Sigmoid colon (tissue), 4 donors: ENCODE measurements around the gene FAM110D.

ENCODE experiments used
- CTCF ChIP-seq, 4 experiments: fragments of 450-650 bp in 3 of 4; fragments of 200-600 bp in 1 of 4; IDR thresholded peaks; one replicate each; pipeline ENCODE4 v1.5.1; 2016 to 2019; ENCODE audit warnings: antibody characterized with exemption in 4 of 4, mild to moderate bottlenecking in 3 of 4, moderate library complexity in 2 of 4
- EP300 ChIP-seq, 4 donors: sonication (generic); formaldehyde crosslinking; IDR thresholded peaks; one replicate each; pipeline ENCODE4 v1.6.1; 2017; ENCODE audit warnings: antibody characterized with exemption in 4 of 4
- POLR2A ChIP-seq, 2 donors: fragments of 450-650 bp; IDR thresholded peaks; one replicate each; pipeline ENCODE4 v1.6.1; 2016; ENCODE audit warnings: antibody characterized with exemption in 2 of 2, mild to moderate bottlenecking in 2 of 2, moderate library complexity in 2 of 2
- POLR2AphosphoS5 ChIP-seq, 4 donors: sonication (generic); formaldehyde crosslinking; IDR thresholded peaks; one replicate each; pipeline ENCODE4 v1.6.1; 2017; ENCODE audit warnings: antibody characterized with exemption in 4 of 4

GRCh38 chr1:26130695-26131094 lies 28.2 kb upstream of the FAM110D start:
- TF ChIP-seq CTCF (IDR thresholded peaks at IDR 0.05) (no peak), POLR2A (IDR thresholded peaks at IDR 0.05) (no peak), POLR2AphosphoS5 (IDR thresholded peaks at IDR 0.05) (no peak), EP300 (IDR thresholded peaks at IDR 0.05) (no peak)
